Prostate gland (tissue), 2 donors: ENCODE measurements around the gene RGL1. TPM values are rescaled to one million over a fixed set of nuclear protein-coding genes. Genes with fewer than 3 reads are reported as not detected.
A peak's percentile ranks its signal among the peaks of the same experiment; 100 is the strongest.

Source experiments
- DNase-seq: peaks from one replicate; pipeline ENCODE4 v3.0.0-alpha.2; 2019; ENCODE audit warnings: low spot score
- H3K27ac ChIP-seq, 2 donors: fragments of 200-600 bp; sonication (generic); 2 replicates each; pipeline ENCODE4 v1.5.1; 2017 to 2019
- H3K27me3 ChIP-seq: fragments of 200-600 bp; sonication (generic); replicated peaks from 2 replicates; pipeline ENCODE4 v1.5.1; 2019; ENCODE audit not compliant: insufficient read depth
- H3K36me3 ChIP-seq, 2 donors: fragments of 200-600 bp; sonication (generic); 1 replicate in 1 of 2; 2 replicates in 1 of 2; pipeline versions ENCODE4 v1.5.1 to v1.8.1; 2017 to 2019
- H3K4me1 ChIP-seq: fragments of 200-600 bp; sonication (generic); replicated peaks from 2 replicates; pipeline ENCODE4 v1.5.1; 2019
- H3K4me3 ChIP-seq, 2 donors: fragments of 200-600 bp; sonication (generic); 2 replicates each; pipeline ENCODE4 v1.5.1; 2017 to 2019
- H3K9me3 ChIP-seq: fragments of 200-600 bp; sonication (generic); 2 replicates; pipeline ENCODE4 v1.5.1; 2017
- POLR2A ChIP-seq: fragments of 450-650 bp; IDR thresholded peaks from one replicate; pipeline ENCODE4 v1.6.1; 2016; ENCODE audit warnings: antibody characterized with exemption, mild to moderate bottlenecking
- POLR2AphosphoS5 ChIP-seq: sonication (generic); formaldehyde crosslinking; IDR thresholded peaks from one replicate; pipeline ENCODE4 v1.6.1; 2017; ENCODE audit warnings: antibody characterized with exemption
- WGBS: methylation state at CpG from one replicate; pipeline ENCODE4 v1.1.5; 2018; 5-methylcytosine and 5-hydroxymethylcytosine counted together
- intact Hi-C: fragments of 100-400 bp; cut with DNase I; formaldehyde crosslinking; loops from one replicate; pipeline ENCODE4 v1.14.2; 2022
- total RNA-seq, 2 donors: library from RNA; depleted of rRNA; stranded (reverse); fragments of >200 nt; gene quantifications; one replicate each; pipeline ENCODE4 v1.1.0, GENCODE V29; 2016
- TF ChIP-seq, protein P1 (sequence below), 4 experiments: fragments of 200-600 bp in 2 of 4; fragments of 450-650 bp in 2 of 4; sonication (generic) in 2 of 4; IDR thresholded peaks; 1 replicate in 3 of 4; 2 replicates in 1 of 4; pipeline ENCODE4 v1.5.1; 2016 to 2019; ENCODE audit warnings: antibody characterized with exemption in 4 of 4, mild to moderate bottlenecking in 2 of 4, moderate library complexity in 2 of 4

The RGL1 gene
- total RNA-seq, 2 donors from 2014 or later = 11.1 to 49.6 TPM

DNA sequence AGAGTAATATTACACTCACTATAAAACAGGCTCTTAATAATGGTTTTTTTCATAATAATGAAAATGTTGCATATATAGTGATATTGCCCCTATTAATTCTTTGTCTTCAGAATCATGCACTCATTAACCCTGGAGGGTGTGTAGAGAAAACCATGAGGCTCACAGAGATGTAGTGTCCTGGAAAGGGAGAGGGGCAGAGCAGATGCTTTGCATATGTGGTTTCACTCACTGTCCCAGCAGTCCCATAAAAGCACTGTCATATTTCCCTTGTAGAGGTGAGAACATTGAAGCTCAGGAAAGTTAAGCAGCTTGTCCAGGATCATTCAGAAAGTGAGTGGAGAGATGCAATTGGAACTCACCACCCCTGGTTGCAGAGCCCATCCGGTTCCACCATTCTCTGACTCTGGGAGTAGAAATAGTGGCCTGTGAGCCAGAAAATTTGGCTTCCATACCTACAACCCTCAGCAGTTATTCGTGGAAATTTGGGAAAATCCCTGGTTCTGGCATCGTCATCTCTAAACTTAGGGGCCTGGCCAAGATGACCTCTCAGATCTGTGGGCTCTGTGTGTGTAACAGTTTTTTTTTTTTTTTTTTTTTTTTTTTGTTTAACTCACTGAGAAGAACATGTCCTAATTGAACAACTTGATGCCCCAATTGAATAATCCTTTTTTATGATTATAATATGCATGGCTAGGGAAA lies 86.4 kb downstream of the RGL1 start:
- intact Hi-C loops = loop anchor here (5.0 kb wide), 1 partner anchor 69 kb away; no protein-coding TSS in a partner anchor
- DNase-seq = no peak
- TF ChIP-seq POLR2A = no peak
- no peak for TF ChIP-seq POLR2AphosphoS5
- TF ChIP-seq, protein P1, sequence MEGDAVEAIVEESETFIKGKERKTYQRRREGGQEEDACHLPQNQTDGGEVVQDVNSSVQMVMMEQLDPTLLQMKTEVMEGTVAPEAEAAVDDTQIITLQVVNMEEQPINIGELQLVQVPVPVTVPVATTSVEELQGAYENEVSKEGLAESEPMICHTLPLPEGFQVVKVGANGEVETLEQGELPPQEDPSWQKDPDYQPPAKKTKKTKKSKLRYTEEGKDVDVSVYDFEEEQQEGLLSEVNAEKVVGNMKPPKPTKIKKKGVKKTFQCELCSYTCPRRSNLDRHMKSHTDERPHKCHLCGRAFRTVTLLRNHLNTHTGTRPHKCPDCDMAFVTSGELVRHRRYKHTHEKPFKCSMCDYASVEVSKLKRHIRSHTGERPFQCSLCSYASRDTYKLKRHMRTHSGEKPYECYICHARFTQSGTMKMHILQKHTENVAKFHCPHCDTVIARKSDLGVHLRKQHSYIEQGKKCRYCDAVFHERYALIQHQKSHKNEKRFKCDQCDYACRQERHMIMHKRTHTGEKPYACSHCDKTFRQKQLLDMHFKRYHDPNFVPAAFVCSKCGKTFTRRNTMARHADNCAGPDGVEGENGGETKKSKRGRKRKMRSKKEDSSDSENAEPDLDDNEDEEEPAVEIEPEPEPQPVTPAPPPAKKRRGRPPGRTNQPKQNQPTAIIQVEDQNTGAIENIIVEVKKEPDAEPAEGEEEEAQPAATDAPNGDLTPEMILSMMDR (IDR thresholded peaks at IDR 0.05) = no peak
- Histone ChIP-seq H3K27ac (no peak overlapping the region), H3K36me3 (no peaks in the 10 kb centered on the region), H3K9me3 (no peaks in the 10 kb centered on the region), H3K27me3 (no peaks in the 10 kb centered on the region), H3K4me1 (peaks cover 16% of the 10 kb centered on the region), H3K4me3 (no peak overlapping the region)
- whole genome bisulfite sequencing = 78% methylated on average over 3 of the region's 3 CpGs

DNA sequence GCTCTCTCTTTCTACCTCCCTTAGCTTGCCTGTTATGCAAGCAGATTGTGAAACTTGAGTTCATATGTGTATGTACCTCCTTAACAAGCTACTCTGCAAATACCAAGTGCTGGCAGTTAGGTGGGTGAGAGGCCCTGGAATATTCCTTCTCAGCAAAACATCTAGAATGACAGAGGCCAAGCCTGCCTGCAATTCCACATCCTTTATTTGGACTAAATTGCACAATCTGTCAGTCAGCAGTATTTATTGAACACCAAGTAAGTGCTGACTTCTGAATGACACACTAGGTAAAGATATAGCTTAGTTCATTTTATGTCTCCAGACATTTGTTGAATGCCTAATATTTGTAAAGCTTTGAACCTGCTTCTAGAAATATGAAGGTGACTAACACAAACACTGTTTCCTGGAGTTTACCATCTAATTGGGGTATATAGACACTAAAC lies 87.5 kb downstream of the RGL1 start:
- intact Hi-C loops = loop anchor here (5.0 kb wide), 1 partner anchor 70 kb away; no protein-coding TSS in a partner anchor
- Histone ChIP-seq H3K4me3 (no peak overlapping the region), H3K36me3 (no peaks in the 10 kb centered on the region), H3K27me3 (no peaks in the 10 kb centered on the region), H3K9me3 (no peaks in the 10 kb centered on the region), H3K27ac (peak overlapping the region in 1 of 2 donors; percentile 72), H3K4me1 (peaks cover 14% of the 10 kb centered on the region)
- DNase-seq = peak; percentile 83
- peak; percentile 92 for TF ChIP-seq POLR2AphosphoS5
- TF ChIP-seq, protein P1 (IDR thresholded peaks at IDR 0.05) = no peak

DNA sequence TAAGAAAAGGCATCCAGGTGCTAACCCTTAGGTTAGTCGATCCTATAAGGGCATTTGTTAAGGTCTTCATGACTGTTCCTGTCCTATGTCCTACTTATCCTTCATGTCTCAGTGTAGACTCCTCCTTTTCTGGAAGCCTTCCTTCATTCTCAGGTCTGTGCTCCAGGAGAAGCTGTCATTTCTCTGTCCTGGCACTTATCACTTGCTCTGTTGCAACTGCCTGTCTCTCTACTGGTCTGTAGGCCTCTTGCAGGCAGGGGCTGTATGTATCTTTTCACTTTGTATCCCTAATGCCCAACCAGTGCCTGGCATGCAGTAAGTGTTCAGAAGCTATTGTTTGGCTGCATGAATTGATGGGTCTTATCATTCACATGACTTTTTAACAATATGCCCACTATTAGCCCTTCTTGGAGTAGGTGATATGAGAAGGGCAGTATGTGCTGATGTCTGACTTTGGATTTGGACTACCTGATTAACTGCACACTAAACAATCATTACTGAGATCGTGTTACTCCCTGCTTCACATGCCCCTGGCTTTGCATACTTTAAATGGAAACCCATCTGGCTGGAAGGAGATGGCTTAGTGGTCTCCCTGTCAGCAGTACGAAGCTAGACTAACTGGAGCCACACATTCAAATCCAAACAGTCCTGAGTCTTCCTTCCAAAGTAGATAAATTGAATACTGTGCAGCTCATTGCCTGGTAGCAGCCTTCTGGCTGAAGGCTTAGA lies 88.8 kb downstream of the RGL1 start:
- H3K4me3 ChIP-seq = no peak overlapping the region
- intact Hi-C loops = loop anchor here (5.0 kb wide), 1 partner anchor 71 kb away; no protein-coding TSS in a partner anchor
- H3K4me1 ChIP-seq = peaks cover 4% of the 10 kb centered on the region
- no peak overlapping the region for H3K27ac ChIP-seq
- 58% methylated on average over 3 of the region's 3 CpGs for WGBS
- no peak for DNase-seq
- TF ChIP-seq POLR2A (no peak), POLR2AphosphoS5 (no peak)
- TF ChIP-seq, protein P1 (IDR thresholded peaks at IDR 0.05) = no peak
- H3K9me3 ChIP-seq = no peaks in the 10 kb centered on the region
- H3K27me3 ChIP-seq = no peaks in the 10 kb centered on the region
- H3K36me3 ChIP-seq = no peaks in the 10 kb centered on the region

DNA sequence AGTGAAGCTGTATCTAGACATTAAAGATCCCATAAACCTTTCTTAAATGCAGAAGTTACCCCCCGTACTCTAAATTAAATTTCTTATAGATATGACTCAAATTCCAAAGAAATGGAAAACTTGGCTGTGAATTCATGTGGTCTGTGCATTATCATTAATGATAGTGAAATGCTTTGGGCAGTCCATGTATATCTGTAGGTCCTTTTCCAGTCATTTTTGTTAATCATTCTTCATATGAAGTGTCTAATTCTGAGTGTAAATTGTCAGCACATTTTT lies 89.3 kb downstream of the RGL1 start:
- Histone ChIP-seq H3K27me3 (no peaks in the 10 kb centered on the region), H3K4me1 (peaks cover 4% of the 10 kb centered on the region), H3K4me3 (no peak overlapping the region), H3K27ac (no peak overlapping the region), H3K9me3 (no peaks in the 10 kb centered on the region), H3K36me3 (no peaks in the 10 kb centered on the region)
- no peak for DNase-seq
- WGBS = 71% methylated on average over 1 of the region's 1 CpG
- intact Hi-C loops = loop anchor here (5.0 kb wide), 1 partner anchor 72 kb away; no protein-coding TSS in a partner anchor
- TF ChIP-seq, protein P1 (IDR thresholded peaks at IDR 0.05) = no peak
- TF ChIP-seq POLR2A = no peak
- TF ChIP-seq POLR2AphosphoS5 = no peak
